CD4-positive, alpha-beta memory T cell (primary cell): Measurements from ENCODE around the gene PAK1. TPM values are rescaled to one million over a fixed set of nuclear protein-coding genes. Genes with fewer than 3 reads are reported as not detected.

Source experiments
- CTCF ChIA-PET: fragments of 350-600 bp; sonication (Branson Sonifier 250); formaldehyde crosslinking; loops from one replicate; lab custom pipeline; 2021; ENCODE audit warnings: inconsistent platforms; ENCODE audit not compliant: partially characterized antibody; lab: Charles Lee
- POLR2A ChIA-PET: fragments of 350-600 bp; sonication (Branson Sonifier 250); formaldehyde crosslinking; loops from one replicate; lab custom pipeline; 2021; ENCODE audit not compliant: partially characterized antibody; lab: Charles Lee
- DNase-seq, 5 donors: peaks; one replicate each; pipeline versions ENCODE4 v3.0.0 to v3.0.0-alpha.2; 2020 to 2022; ENCODE audit warnings: mixed read lengths in 1 of 5
- H3K27ac ChIP-seq: one replicate; pipeline ENCODE4 v1.7.0; 2013; ENCODE audit warnings: low read depth, low read length
- H3K27me3 ChIP-seq: 2 replicates; pipeline ENCODE4 v1.7.0; 2013; ENCODE audit warnings: mild to moderate bottlenecking, low read length, moderate library complexity; ENCODE audit not compliant: insufficient read depth
- H3K36me3 ChIP-seq: 2 replicates; pipeline ENCODE4 v1.7.0; 2013; ENCODE audit warnings: mild to moderate bottlenecking, low read length, moderate library complexity; ENCODE audit not compliant: insufficient read depth
- H3K4me1 ChIP-seq: 2 replicates; pipeline ENCODE4 v1.7.0; 2013; ENCODE audit warnings: mild to moderate bottlenecking, low read length, moderate library complexity; ENCODE audit not compliant: insufficient read depth
- H3K4me3 ChIP-seq, 2 donors: one replicate each; pipeline ENCODE4 v1.7.0; 2013; ENCODE audit warnings: low read length in 2 of 2, mild to moderate bottlenecking in 1 of 2
- H3K9me3 ChIP-seq, 2 donors: one replicate each; pipeline ENCODE4 v1.7.0; 2013; ENCODE audit warnings: low read length in 2 of 2, control low read depth in 1 of 2; ENCODE audit not compliant: control insufficient read depth in 1 of 2
- H3K27ac Mint-ChIP-seq, 7 donors: one replicate each; pipeline ENCODE4 v1.8.0; 2020 to 2021; ENCODE audit warnings: mixed read lengths in 7 of 7, mild to moderate bottlenecking in 6 of 7, inconsistent platforms in 3 of 7, moderate library complexity in 3 of 7
- H3K27me3 Mint-ChIP-seq, 2 donors: one replicate each; pipeline ENCODE4 v1.8.0; 2020 to 2021; ENCODE audit warnings: mixed read lengths in 2 of 2
- H3K36me3 Mint-ChIP-seq, 2 donors: one replicate each; pipeline ENCODE4 v1.8.0; 2020 to 2021; ENCODE audit warnings: mixed read lengths in 2 of 2, inconsistent platforms in 1 of 2, mild to moderate bottlenecking in 1 of 2
- H3K4me1 Mint-ChIP-seq, 4 donors: one replicate each; pipeline ENCODE4 v1.8.0; 2020 to 2021; ENCODE audit warnings: mixed read lengths in 4 of 4, mild to moderate bottlenecking in 1 of 4
- H3K4me3 Mint-ChIP-seq, 8 donors: one replicate each; pipeline ENCODE4 v1.8.0; 2020 to 2021; ENCODE audit warnings: mixed read lengths in 8 of 8, mild to moderate bottlenecking in 7 of 8, moderate library complexity in 6 of 8, inconsistent platforms in 3 of 8
- H3K9me3 Mint-ChIP-seq, 8 donors: one replicate each; pipeline ENCODE4 v1.8.0; 2020 to 2021; ENCODE audit warnings: mixed read lengths in 8 of 8, mild to moderate bottlenecking in 5 of 8, inconsistent platforms in 3 of 8, moderate library complexity in 1 of 8
- intact Hi-C: fragments of 100-400 bp; cut with micrococcal nuclease; formaldehyde crosslinking; loops from one replicate; pipeline ENCODE4 v1.15.1; 2023
- polyA plus RNA-seq, 2 donors: library from polyadenylated mRNA; unstranded; fragments of 300-500 nt; fragmentation: Illumina TruSeq; gene quantifications; one replicate each; pipeline ENCODE4 v1.2.3, GENCODE V29; 2021
- total RNA-seq, 2 experiments: library from RNA; stranded (reverse); gene quantifications; one replicate each; pipeline ENCODE4 v1.2.3, GENCODE V29; 2021

The PAK1 gene
- total and polyA plus RNA-seq, 4 experiments from 2014 or later: 9.3 to 10.4 (median 9.7) TPM

DNA sequence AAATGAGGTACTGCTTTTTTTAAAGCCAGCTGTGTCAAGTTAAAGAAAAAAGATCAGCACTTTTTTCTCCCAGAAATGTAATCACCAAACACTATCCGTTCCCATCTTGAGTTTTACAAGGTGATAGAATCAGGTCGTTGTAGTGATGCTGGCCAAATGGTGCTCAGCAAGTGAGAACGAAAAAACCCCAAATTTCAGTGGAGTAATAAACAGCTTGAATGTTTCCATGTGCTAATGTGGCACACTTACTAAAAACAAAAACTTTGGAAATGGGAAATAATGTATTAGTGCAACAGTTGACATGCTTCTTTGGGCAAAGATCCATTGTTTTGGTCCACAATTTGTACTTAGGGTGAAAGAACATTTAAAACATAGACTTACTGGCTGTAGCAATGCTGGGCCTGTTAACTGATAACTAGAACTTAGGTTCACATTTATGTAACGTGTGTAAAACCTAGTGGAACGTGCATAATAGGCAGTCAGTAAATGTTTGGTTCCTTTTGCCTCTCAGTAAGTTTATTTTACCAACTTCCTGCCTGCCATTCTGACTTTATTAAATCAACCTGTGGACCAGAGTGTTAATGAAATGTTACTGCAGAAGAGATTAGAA is 157.1 kb downstream of the PAK1 start:
- Histone ChIP-seq H3K9me3 (no peaks in the 10 kb centered on the region), H3K27me3 (no peaks in the 10 kb centered on the region), H3K36me3 (no peaks in the 10 kb centered on the region), H3K4me3 (no peak overlapping the region), H3K4me1 (no peaks in the 10 kb centered on the region), H3K27ac (no peak overlapping the region)
- Mint-ChIP-seq H3K4me1 (no peaks in the 10 kb centered on the region), H3K27me3 (peaks cover 0 to 1% of the 10 kb centered on the region in 2 donors), H3K27ac (no peak overlapping the region), H3K36me3 (peaks cover 0 to under 1% of the 10 kb centered on the region in 2 donors), H3K9me3 (peaks cover 0 to 2% (median 0%) of the 10 kb centered on the region in 8 donors), H3K4me3 (no peak overlapping the region)
- CTCF ChIA-PET: no interaction called here
- POLR2A ChIA-PET: no interaction called here
- no peak for DNase-seq
- intact Hi-C loops: no loop called here

DNA sequence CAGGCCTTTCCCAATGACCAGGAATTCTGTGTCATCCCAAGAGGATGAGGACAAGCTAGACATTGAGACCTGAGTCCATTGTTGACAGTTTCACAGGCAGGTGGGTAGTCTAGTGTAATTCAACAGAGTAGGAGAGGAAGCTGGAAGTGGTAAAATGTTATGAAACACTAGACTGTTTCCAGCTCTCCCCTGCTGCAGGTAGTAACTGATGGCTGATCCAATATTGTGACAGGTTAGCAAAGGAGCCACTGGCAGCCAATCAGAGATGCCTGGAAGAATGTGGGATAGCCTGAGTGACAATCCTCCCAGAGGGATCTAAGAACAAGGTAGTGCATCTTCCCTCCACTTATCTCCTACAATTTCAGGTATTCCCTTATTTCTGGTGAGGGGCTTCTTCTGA is 161.8 kb downstream of the PAK1 start:
- Histone ChIP-seq H3K4me1 (no peaks in the 10 kb centered on the region), H3K27ac (no peak overlapping the region), H3K27me3 (no peaks in the 10 kb centered on the region), H3K4me3 (no peak overlapping the region), H3K9me3 (no peaks in the 10 kb centered on the region), H3K36me3 (no peaks in the 10 kb centered on the region)
- H3K4me3 Mint-ChIP-seq: no peak overlapping the region
- ChIA-PET CTCF (no interaction called here), POLR2A (no interaction called here)
- H3K27me3 Mint-ChIP-seq: peaks cover 0 to 1% of the 10 kb centered on the region in 2 donors
- no peak overlapping the region for H3K27ac Mint-ChIP-seq
- no peak for DNase-seq
- intact Hi-C loops: no loop called here
- no peaks in the 10 kb centered on the region for H3K36me3 Mint-ChIP-seq
- no peaks in the 10 kb centered on the region for H3K4me1 Mint-ChIP-seq
- H3K9me3 Mint-ChIP-seq: peaks cover 0 to 2% (median 0%) of the 10 kb centered on the region in 8 donors

DNA sequence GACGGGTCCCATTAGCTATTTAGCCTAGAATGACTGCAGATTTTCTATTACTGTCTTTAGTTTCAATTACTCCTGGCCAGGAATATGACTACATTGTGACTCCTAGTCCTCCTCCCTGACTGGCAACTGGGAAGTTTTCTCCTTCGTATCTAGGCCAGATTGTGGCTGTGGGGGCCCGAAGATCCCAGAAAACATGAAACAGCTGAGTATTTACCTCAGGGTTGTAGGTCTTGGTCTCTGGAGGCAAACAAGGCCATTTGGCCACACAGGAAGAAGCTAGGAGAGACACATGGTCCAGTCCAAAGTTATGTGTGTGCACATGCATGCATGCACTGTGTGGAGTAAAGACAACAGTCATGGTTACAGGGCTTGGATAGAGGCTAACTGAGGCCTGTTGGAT is 162.2 kb downstream of the PAK1 start:
- ChIA-PET CTCF (no interaction called here), POLR2A (no interaction called here)
- no peaks in the 10 kb centered on the region for H3K4me1 ChIP-seq
- no peaks in the 10 kb centered on the region for H3K9me3 ChIP-seq
- H3K4me3 ChIP-seq: no peak overlapping the region
- Mint-ChIP-seq H3K27ac (no peak overlapping the region), H3K36me3 (no peaks in the 10 kb centered on the region), H3K27me3 (peaks cover 0 to 1% of the 10 kb centered on the region in 2 donors), H3K4me1 (no peaks in the 10 kb centered on the region), H3K9me3 (peaks cover 0 to 2% (median 0%) of the 10 kb centered on the region in 8 donors), H3K4me3 (no peak overlapping the region)
- intact Hi-C loops: no loop called here
- H3K27me3 ChIP-seq: no peaks in the 10 kb centered on the region
- H3K36me3 ChIP-seq: no peaks in the 10 kb centered on the region
- DNase-seq: no peak
- no peak overlapping the region for H3K27ac ChIP-seq

DNA sequence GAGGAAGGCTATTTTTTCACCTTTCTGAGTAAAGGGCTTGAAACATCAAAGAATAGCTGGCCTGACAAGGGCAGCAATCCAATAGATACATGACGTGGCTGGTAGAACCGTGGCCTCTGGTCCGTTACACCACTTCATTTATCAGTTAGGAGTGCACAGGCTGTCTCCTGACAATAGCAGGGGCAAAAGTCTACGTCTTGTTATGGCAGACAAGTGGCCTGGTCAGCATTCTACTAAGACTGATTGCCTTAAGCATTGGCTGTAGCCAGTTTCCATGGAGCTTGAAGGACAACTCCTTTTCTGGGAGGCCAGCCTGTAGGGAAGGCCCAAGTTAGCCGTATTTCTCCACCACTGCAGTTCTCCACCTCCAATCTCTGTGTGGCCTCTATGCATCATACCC is 163.2 kb downstream of the PAK1 start:
- Mint-ChIP-seq H3K27ac (no peak overlapping the region), H3K9me3 (no peaks in the 10 kb centered on the region), H3K36me3 (no peaks in the 10 kb centered on the region), H3K27me3 (peaks cover 0 to 1% of the 10 kb centered on the region in 2 donors), H3K4me3 (no peak overlapping the region), H3K4me1 (no peaks in the 10 kb centered on the region)
- Histone ChIP-seq H3K4me1 (no peaks in the 10 kb centered on the region), H3K27ac (no peak overlapping the region), H3K36me3 (no peaks in the 10 kb centered on the region), H3K27me3 (no peaks in the 10 kb centered on the region), H3K4me3 (no peak overlapping the region), H3K9me3 (no peaks in the 10 kb centered on the region)
- ChIA-PET CTCF (no interaction called here), POLR2A (no interaction called here)
- no peak for DNase-seq
- intact Hi-C loops: no loop called here

DNA sequence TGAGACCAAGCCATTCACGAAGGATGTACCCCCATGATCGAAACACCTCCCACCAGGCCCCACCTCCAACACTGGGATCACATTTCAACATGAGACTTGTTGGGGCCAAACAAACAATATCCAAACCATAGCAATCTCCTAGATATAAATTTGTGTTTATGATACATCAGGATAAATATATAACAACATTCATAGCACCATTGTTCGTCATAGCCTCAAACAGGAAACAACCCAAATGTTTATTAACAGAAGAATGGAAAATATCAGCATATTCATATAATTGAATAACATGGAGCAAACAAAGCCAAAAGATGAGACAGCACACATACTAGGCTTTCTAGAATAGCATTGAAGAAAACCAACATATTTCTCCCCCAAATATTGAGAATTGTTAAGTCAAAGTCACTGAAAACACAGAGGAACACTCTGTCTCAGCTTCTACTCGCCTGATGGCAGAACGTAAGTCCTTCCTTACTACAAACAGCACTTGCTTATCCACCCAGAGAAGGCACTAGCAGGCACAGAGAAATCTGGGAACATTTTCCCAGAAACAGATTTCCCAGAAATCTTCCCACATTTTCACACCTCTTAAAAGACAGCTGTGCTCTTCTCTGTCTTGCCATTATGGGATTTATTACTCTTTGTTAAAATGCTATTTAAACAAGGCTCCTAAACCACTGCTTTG is 164.4 kb downstream of the PAK1 start:
- no peaks in the 10 kb centered on the region for H3K9me3 Mint-ChIP-seq
- intact Hi-C loops: no loop called here
- CTCF ChIA-PET: no interaction called here

DNA sequence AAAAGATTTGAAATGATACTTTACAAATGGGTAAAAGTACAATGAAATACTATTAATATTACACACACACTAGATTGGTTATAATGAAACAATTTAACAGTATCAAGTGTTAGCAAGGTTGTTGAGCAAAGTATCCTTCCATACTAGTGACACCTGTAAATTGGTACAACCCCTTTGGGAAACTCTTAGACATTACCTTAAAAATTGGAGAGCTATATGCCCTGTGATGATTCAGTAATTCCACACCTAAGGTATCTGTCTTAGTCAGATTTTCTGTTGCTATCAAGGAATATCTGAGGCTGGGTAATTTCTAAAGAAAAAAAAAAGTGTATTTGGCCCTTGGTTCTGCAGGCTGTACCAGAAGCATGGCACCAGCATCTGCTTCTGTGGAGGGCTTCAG is 165.1 kb downstream of the PAK1 start:
- no peaks in the 10 kb centered on the region for H3K4me1 Mint-ChIP-seq
- no peak overlapping the region for H3K27ac ChIP-seq
- no peak for DNase-seq
- no peaks in the 10 kb centered on the region for H3K27me3 Mint-ChIP-seq
- ChIA-PET CTCF (no interaction called here), POLR2A (no interaction called here)
- no peaks in the 10 kb centered on the region for H3K36me3 ChIP-seq
- no peaks in the 10 kb centered on the region for H3K4me1 ChIP-seq
- no peak overlapping the region for H3K27ac Mint-ChIP-seq
- H3K4me3 ChIP-seq: no peak overlapping the region
- H3K9me3 ChIP-seq: no peaks in the 10 kb centered on the region
- H3K4me3 Mint-ChIP-seq: no peak overlapping the region
- intact Hi-C loops: no loop called here
- no peaks in the 10 kb centered on the region for H3K9me3 Mint-ChIP-seq
- H3K27me3 ChIP-seq: no peaks in the 10 kb centered on the region
- H3K36me3 Mint-ChIP-seq: no peaks in the 10 kb centered on the region

More for the DNA sequence above, 164.4 kb downstream of the PAK1 start:
- Mint-ChIP-seq H3K27ac (no peak overlapping the region), H3K4me3 (no peak overlapping the region), H3K36me3 (no peaks in the 10 kb centered on the region), H3K4me1 (no peaks in the 10 kb centered on the region), H3K27me3 (no peaks in the 10 kb centered on the region)
- H3K4me1 ChIP-seq: no peaks in the 10 kb centered on the region
- no peak for DNase-seq
- H3K4me3 ChIP-seq: no peak overlapping the region
- H3K36me3 ChIP-seq: no peaks in the 10 kb centered on the region
- H3K9me3 ChIP-seq: no peaks in the 10 kb centered on the region
- POLR2A ChIA-PET: no interaction called here
- H3K27me3 ChIP-seq: no peaks in the 10 kb centered on the region
- H3K27ac ChIP-seq: no peak overlapping the region

DNA sequence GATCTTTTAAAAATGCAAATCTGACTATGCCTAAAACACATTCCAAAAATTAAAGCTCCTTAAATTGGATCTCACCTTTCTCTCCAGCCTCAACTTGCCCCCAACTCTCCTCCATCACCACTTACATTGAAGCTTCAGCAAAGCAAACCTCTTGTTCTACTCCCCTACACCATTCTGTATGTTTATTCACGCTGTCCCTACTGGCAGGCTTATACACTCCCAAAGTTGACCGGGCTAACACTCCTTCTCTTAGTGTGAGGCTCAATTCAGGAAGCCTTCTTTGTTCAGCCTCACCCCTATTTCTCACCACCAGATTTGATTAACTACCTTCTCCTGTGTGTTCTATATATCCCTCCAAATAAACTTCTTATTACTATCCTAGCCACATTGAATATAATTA is 170.6 kb downstream of the PAK1 start:
- Mint-ChIP-seq H3K4me1 (no peaks in the 10 kb centered on the region), H3K27ac (peak overlapping the region in 1 of 7 donors; percentile 5), H3K27me3 (peaks cover 2 to 3% of the 10 kb centered on the region in 2 donors), H3K9me3 (no peaks in the 10 kb centered on the region), H3K36me3 (no peaks in the 10 kb centered on the region), H3K4me3 (no peak overlapping the region)
- ChIA-PET POLR2A (no interaction called here), CTCF (interaction anchor here (0.6 kb wide), 1 partner anchor 10 kb away, joined by 3 read pairs; no protein-coding TSS in a partner anchor)
- DNase-seq: no peak
- no peaks in the 10 kb centered on the region for H3K9me3 ChIP-seq
- no peaks in the 10 kb centered on the region for H3K27me3 ChIP-seq
- intact Hi-C loops: no loop called here
- no peak overlapping the region for H3K27ac ChIP-seq
- no peaks in the 10 kb centered on the region for H3K36me3 ChIP-seq
- no peak overlapping the region for H3K4me3 ChIP-seq
- H3K4me1 ChIP-seq: no peaks in the 10 kb centered on the region
